DMS79 treated with DMSO at 0.1 percent for 48 hours (cell line): ENCODE measurements around the gene EHBP1L1.

Source experiments
- DNase-seq: peaks from one replicate; lab custom pipeline; 2025; lab: John Stamatoyannopoulos, UW

Gene EHBP1L1

DNA sequence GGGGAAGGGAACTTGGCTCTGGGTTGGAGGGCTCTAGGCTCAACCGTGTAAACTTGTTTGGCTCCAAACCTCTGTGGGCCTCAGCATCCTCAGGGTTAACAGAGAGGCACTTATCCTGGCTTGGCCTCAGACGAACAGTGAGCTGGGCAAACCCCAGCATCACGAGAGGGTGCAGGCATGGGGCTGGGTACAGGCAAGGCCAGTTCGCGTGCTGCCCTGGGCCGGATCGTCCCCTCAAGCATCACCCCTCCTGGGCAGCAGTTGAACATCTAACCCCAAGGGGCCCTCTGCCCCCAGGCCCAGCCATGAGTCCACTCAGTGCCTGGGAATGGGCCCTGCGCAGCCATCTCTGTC lies 1.9 kb downstream of the EHBP1L1 start:
- DNase-seq = no peak

DNA sequence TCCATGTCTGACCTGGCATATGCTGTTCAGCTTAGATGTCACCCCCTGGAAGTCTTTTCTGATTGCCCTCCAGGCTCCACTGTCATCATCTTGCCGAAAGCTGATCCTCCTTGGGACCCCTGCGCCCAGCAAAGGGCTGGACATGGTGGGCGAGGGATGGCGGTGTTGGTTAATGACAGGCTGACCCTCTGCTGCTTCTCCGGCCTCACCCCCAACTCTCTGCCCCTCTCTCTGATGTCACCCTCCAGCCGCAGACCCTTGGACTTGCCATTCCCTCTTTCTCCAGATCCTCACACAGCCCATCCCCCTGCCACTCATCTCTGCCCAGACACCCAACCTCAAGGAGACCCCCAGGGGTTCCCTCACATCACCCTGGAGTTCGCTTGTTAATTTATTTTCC lies 2.3 kb downstream of the EHBP1L1 start:
- no peak for DNase-seq

DNA sequence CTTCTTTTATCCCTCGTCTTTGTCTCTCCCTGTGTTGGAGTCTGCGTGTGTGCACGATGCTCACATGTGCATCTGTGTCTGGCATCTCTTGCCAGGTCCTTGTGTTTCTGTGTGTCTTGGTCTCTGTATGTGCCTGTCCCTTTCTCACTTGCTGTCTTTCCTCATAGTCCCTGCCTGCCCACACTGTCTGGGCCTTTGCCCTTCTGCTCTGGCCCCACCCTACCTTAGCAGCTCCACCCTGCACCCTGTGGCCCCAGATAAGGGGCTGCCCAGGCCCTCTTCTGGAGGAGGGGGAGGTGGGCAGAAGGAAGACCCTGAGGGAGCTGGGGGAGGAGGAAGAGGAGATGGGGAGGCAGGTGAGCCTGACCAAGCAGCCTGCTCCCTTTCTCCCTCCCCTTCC lies 2.8 kb downstream of the EHBP1L1 start:
- no peak for DNase-seq

DNA sequence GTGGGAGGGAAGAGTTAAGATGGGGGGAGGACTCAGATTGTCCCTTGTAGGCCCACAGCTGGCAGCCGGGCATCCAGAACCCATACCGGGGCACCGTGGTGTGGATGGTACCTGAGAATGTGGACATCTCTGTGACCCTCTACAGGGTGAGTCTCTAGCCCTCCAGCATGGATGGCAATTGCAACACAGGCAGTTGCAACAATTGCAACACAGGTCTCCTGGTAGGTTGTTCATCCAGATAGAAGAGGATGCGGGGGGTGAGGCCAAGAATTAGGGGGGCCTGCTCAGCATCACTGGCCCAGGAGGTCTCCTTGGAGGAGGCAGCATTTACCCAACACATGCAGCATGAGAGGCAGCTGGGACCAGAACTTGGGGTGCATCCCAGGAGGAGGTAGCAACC lies 3.4 kb downstream of the EHBP1L1 start:
- no peak for DNase-seq

DNA sequence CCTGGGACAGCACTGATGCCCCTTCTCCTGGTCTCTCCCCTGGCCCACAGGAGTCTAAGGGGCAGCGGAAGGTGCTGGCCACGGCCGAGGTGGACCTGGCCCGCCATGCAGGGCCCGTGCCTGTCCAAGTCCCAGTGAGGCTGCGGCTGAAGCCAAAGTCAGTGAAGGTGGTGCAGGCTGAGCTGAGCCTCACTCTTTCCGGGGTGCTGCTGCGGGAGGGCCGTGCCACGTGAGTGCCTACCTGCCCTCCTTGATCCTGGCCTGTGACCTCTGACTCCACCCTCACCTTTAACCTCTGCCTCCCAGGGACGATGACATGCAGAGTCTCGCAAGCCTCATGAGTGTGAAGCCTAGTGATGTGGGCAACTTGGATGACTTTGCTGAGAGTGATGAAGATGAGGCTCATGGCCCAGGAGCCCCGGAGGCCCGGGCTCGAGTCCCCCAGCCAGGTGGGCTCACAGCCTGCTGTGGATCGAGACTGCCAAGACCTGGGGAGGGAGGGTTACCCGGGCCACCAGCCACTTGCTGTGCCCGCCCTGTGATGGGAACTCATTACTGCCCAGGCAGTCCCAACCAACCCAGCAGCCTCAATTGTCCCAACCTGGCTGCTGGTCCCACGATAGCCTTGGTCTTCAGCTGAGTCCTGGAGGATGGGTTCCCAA lies 4.3 kb downstream of the EHBP1L1 start:
- DNase-seq = no peak

DNA sequence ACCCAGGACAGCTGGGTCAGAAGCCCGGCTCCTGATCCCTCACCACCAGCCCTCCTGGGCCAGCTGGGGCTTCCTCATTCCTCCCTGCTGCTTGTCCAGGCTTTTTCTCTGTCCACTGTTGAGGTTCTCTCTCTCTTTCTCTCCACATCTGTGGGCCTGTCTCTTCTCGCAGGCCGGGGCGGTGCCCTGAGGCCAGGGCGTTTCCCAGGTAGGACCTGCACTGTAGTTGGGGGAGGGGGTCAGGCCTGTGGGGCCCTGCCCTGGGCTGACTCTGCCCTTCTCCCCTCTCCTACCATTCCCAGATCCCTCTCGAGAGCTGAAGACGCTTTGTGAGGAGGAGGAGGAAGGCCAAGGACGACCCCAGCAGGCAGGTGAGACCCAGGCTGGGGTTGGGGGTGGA lies 4.9 kb downstream of the EHBP1L1 start:
- DNase-seq = no peak

DNA sequence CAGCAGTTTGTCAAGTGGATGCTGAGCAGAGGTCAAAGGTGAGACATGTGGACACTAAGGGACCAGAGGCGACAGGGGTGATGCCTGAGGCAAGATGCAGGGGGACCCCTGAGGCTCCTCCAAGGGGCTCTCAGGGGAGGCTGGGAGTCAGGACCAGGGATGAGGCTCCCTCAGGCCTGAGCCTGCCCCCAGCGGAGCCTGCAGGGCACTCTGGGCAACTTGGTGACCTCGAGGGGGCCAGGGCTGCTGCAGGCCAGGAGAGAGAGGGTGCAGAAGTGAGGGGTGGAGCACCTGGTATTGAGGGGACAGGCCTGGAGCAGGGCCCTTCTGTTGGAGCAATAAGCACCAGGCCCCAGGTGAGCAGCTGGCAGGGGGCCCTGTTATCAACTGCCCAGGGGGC lies 6.1 kb downstream of the EHBP1L1 start:
- DNase-seq = no peak

DNA sequence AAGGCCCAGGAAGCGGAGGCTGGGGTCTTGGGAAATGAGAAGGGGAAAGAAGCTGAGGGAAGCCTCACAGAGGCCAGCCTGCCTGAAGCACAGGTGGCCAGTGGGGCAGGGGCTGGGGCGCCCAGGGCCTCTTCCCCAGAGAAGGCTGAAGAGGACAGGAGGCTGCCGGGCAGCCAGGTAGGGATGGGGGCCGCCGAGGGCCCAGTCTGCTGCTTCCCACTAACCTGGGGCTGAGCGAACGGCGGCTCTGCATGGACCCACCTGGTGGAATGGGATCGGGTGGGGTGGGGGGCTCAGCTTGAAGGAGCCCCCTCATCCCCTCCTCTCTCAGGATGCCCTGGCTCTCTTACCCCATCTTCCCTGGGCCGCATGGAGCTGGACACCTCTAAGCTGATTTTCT lies 7.7 kb downstream of the EHBP1L1 start:
- no peak for DNase-seq

DNA sequence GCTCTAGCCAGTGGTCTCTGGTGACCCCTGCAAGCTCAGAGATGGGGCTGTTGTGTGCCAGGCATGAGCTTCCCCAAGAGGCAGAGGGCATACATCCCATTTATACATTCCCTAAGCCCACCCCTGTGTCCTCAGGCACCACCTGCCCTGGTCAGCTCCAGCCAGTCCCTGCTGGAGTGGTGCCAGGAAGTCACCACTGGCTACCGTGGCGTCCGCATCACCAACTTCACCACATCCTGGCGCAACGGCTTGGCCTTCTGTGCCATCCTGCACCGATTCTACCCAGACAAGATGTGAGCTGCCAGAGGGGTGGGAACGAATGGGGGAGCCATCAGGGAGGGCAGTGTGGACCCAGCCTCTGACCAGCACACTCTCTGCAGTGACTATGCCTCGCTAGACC lies 8.3 kb downstream of the EHBP1L1 start:
- no peak for DNase-seq

DNA sequence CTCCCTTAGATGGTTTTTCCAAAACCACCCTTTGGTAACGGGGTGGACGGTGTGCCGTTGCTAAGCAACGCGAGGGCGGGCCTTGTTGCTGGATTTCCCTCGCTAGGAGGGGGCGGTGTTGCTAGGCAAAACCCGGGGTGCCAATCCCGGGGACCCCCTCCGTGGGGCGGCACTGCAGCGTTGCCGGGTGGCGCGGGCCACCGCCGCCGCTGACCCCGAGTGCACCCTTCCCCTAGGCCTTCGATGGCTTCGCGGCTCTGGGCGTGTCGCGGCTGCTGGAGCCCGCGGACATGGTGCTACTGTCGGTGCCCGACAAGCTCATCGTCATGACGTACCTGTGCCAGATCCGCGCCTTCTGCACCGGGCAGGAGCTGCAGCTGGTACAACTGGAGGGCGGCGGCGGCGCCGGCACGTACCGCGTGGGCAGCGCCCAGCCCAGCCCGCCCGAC lies 8.9 kb downstream of the EHBP1L1 start:
- no peak for DNase-seq

DNA sequence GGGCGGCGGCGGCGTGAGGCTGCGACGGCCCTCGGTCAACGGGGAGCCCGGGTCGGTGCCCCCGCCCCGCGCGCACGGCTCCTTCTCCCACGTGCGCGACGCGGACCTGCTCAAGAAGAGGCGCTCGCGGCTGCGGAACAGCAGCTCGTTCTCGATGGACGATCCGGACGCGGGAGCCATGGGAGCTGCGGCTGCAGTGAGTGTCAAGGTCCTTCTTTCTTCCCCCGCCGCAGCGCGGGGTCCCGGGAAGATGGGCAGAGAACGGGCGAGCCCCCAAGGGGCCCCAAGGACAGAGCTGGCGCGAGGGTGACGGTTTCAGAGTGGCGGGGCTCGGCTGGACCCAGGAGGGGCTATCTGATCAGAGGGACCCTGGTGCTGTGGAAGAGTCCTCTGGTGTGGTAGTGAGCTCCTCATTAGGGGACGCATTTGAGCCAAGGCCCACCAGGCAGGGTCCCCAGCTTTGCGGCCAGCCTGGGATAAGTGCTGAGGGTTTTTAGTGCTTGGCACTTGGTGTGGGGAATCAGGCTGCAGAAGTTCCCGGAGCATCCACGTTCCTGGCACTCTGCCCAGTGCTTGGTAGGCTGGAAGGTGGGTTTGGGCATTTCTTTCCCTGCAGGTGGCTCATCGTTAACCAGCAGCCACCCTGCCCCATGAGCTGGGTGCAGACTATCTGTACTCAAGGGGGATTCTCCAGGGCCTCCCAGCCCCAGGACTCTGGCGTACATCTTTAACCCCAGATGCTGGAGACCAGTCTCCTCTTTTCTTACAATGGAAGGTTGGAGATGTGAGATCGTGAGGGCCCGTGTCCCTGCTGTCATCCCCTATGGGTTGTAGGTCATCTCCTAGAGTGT lies 9.8 kb downstream of the EHBP1L1 start:
- DNase-seq = peak; percentile 35

DNA sequence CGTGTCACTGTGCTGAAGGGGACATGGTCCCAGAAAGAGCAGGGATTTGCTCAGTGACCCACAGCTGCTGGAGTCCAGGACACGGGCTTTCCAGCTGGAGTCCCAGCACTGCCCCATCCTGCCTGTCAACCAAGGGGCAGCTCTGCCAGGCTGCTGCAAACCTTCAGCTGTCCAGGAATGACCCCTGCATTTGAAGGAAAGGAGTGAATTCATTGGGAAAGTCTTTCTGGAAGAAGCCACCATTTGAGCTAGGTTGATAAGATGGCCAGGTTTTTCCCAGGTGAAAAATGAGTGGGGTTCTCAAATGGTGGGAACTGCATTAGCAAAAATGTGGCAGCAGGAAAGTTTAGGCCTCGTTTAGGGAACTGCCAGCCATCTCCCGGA lies 10.4 kb downstream of the EHBP1L1 start:
- DNase-seq = no peak

DNA sequence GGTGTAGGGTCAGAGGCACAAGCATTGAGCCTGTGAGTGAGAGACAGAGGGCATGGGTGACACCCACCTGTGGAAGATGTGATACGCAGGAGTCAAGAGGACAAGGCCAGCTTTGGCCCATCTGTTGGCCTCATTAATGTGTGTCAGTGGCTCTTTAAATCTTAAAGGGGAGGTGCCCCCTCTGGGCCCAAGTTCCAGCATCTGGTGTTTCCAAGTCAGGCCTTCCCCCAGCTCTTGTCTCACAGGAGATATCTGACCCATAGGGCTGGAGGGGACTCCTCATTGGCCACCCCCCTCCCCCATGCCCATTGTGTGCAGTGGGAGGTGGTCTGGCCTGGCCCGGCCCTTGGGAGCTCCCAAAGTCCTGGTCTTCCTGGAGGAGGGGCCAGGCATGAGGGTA lies 10.8 kb downstream of the EHBP1L1 start:
- no peak for DNase-seq

DNA sequence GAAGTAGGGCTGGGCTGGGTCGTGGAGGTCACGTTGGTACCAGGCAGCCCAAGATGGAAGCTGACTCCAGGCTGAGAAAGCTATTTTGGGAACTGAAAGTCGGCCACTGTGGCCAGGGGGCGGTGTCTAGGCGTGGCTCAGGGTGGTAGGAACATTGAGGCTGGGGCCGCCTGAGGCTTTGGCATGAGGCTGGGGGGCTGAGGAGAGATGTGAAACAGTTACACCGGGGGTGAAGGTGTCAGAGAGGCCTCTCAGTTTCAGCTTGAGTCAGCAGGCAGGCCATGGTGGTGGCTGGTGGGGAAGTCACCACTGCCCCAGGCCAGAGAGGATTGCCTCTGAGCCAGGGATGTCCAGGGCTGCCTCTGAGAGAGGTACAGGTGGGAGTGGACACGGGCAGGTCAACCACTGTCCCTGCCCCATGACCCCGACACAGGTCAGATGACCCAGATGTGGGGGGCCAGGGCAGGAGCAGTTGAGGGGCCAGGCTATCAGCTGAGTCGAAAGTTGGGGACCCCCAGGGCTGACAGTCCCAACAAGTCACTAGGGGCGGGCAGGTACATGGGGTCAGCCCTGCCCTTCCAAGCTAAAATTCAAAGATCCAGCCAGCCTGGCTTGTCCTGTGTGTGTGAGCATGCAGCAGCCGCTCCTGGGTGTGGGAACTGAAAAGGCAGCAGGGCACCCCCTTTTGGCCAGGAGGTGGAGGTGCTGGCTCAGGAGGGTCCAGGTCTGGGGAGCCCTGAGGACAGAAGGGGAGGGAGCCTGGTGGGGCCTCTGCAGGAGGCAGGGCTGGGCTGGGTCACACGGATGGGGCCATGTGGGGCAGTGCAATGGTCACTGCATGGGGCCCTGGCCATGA lies 12.6 kb downstream of the EHBP1L1 start:
- DNase-seq = no peak

DNA sequence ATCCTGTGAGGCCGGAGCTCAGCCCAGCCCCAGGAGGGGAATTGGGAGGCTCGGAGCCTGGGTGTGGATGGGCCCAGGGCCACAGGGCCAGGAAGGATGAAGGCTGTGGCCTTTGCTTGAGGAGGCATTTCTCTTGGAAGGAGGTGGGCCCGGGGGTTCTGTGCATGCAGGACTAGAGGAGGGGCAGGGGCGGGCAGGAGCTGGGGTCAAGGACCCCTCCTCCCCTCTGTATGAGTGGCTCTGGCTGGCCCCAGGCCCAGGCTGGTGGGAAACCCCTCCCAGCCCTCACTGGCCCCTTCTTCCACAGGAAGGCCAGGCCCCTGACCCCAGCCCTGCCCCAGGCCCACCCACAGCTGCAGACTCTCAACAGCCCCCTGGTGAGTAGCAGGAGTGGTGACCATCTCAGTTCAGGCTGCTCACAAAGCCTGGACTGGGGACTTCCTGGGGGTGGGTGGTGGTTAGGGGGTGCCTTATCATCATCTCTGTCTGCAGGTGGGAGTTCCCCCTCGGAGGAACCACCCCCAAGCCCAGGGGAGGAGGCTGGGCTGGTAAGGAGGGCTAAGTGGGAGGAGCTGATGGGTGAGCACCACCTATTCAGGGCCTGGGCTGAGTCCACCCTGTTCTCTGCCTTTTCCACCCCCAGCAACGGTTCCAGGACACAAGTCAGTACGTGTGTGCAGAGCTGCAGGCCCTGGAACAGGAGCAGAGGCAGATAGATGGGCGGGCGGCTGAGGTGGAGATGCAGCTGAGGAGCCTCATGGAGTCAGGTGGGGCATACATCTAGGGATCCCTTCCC lies 13.8 kb downstream of the EHBP1L1 start:
- no peak for DNase-seq

DNA sequence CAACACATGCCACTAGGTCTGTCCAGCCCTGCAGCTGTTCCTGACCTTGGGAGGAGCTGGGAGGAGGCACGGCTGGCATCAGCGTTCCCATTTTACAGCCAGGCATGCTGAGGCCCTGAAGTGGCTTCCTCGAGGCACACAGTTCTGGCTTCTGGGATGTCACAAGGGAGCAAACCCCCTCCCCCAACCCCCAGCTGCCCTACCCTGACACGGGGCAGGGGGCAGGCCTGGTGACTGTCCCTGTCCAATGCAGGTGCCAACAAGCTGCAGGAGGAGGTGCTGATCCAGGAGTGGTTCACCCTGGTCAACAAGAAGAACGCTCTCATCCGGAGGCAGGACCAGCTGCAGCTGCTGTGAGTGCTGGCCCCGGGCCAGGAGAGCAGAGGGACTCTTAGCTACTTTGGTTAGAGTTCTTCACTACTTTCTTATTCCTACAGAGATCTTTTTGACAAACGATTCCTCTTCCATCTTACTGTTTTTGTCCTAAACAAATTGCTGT lies 14.4 kb downstream of the EHBP1L1 start:
- DNase-seq = peak; percentile 88

DNA sequence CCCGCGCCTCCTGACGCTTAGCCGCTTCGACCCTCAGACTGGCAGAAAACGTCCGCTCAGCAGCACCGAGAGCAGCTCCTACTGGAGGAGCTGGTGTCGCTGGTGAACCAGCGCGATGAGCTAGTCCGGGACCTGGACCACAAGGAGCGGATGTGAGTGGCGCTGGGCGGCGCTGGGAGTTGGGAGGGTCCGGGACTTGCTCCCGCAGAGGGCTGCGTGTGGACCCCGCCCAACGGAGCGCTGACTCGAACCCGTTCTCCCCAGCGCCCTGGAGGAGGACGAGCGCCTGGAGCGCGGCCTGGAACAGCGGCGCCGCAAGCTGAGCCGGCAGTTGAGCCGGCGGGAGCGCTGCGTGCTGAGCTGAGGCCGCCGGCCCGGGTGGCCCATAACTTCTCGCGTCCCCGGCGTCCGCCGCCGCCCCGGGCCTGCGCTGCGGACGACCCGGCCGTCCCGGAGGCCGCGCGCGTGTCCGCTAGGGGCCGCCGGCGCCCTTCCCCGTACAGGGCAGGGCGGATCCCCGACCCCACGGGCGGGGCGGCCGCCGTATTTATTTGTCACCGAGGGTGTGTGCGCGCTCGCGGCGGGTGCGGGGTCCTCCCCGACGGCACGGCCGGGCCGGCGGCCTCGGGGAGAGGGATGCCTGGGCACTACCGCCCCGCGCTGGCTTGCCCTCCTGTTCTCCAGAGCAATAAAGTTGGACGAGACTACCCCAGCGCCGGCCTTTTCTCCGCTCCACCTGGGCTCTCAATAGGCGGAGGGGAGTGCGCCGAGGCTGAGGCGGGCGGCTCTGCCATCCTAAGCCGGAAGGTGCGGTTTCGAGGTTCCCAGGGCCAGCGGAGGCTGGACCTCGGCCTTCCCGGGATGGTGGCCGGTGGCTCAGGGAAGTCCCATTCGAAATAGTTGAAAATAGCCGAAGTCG lies 16.3 kb downstream of the EHBP1L1 start:
- DNase-seq = no peak

DNA sequence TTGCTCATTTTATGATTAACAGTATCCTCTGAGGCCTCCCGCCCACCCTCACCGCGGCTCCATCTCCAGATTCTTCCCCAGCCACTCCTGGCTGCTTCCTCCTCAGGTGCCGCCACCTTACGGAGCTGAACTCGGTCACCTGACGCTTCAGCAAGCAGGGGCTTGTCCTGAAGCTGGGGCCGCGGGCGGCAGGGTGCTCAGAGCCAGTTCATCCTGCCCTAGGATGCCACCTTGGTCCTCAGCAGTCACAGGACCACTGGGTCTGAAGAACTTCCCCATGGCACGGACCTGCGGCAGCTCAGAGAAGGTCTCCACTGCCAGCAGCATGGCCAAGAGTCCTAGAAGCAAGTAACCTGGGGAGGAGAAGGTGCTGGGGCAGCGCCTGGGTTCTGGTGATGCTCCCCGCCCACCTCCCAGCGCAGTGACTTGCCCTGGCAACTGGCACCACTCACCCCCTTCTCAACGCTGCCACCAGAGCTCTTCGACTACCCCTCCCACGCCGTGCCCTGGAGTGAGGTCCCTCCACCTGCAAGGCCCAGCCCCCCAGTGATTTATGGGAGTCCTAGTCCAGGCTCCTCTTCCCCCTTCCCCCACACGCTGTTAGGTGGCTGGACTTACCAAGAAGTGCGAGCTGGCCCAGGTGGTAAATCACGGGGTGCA lies 17.1 kb downstream of the EHBP1L1 start:
- peak; percentile 83 for DNase-seq

DNA sequence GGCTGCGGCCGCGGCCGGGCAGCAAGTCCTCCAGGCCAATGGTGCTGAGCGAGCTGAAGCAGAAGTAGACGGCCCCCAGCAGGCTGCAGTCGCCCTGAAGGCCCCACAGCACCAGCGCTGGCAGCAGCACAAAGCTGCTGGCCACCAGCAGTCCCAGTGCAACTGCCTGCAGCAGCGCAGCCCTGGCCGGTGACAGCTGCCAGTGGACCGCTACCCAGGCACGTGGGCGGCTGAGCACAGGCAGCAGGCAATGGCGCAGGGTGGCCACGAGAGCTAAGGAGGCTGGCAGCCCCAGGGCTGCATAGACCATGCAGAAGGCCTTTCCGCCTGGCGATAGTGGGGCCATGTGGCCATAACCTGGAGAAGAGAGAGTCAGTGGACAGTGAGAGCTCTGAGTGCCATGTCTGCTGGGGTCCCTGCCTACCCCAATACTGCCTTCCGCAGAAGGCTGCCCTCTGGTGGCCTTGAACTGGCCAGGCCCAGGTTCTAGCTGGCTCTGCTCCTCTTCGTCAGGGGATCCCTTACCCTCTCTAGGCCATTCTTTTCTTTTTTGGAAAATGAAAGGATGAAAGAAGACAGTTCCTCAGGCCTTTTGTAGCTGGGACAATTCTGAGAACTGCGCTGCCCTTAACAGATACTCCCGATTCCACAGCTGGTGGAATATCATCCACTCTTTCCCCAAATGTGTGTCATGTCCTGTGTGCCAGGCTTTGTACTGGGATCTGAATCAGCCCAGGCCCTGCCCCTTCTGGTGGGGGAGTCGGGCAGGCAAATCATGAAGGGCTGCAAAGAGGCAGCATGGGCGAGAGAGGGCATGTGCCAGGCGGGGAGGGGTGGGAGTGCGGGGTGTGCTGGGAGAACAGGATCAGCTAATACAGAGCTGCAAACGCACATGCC lies 17.9 kb downstream of the EHBP1L1 start:
- DNase-seq = peak; percentile 42
